GM12892 (cell line): ENCODE measurements around the gene ERCC1.

ENCODE experiments used
- POLR2A ChIP-seq: IDR thresholded peaks from 2 replicates; pipeline ENCODE4 v1.6.1; 2011; ENCODE audit warnings: low read depth, low read length, control low read depth
- POLR2AphosphoS5 ChIP-seq: IDR thresholded peaks from 2 replicates; pipeline ENCODE4 v1.6.1; 2011; ENCODE audit warnings: low read depth, low read length, control low read depth
- TAF1 ChIP-seq: IDR thresholded peaks from 2 replicates; pipeline ENCODE4 v1.6.1; 2011; ENCODE audit warnings: low read depth, mild to moderate bottlenecking, control low read depth, low read length, borderline replicate concordance

DNA sequence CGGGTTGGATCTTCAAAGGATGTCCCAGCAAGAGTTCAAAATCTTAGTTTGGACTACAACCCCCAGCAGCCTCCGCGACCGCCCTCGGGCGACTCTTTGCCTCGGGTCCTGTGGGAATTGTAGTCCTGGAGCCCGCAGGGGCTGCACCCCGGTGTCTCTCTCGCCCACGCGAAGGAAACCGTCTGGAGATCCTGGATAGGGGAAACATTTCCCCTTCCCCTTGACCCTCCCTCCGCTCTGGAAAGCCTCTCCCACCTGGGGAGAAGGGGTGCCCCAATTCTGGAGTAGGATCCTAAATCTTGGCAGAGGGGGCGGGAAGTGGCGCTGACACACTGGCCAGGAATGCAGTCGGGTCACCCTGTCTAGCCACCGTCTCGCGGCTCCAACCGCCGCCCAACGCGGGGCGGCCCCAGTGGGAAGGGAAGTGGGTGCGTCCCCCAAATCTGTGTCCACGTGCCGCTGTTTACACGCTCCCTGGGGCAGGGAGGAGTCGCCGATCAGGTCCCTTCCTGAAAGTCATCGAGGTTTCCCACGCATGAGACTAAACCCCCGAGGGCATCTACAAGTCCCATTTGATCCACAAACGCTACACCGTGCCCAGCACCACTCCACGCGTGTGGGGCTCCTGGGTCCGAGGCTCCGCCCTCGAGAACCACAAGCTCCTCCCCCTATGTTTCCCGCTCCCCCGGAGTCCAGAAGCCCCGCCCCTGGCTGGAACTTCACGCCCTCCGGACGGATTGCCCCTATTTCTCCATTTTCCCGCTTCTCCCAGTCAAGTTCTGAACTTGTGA is 18.1 kb downstream of the ERCC1 start:
- no peak for TF ChIP-seq POLR2AphosphoS5
- peak; percentile 33; the same call in 1 of the 2 replicates for TF ChIP-seq POLR2A
- no peak for TF ChIP-seq TAF1
